NCI-H1417 (cell line): Measurements from ENCODE around the gene REELD1.

Source experiments
- DNase-seq, 3 experiments: peaks; one replicate each; lab custom pipeline; 2025; lab: John Stamatoyannopoulos, UW

Gene REELD1

GRCh38 chr4:146265950-146266490 lies 51.7 kb downstream of the REELD1 start:
- DNase-seq, result no peak

GRCh38 chr4:146267826-146268225 lies 53.5 kb downstream of the REELD1 start:
- no peak for DNase-seq

GRCh38 chr4:146269228-146269653 lies 54.9 kb downstream of the REELD1 start:
- DNase-seq, result peak in 2 of 3 experiments; percentile 7 to 17

- DNase-seq, result no peak
Observed at GRCh38 chr4:146271466-146271865, 57.1 kb downstream of the REELD1 start.

GRCh38 chr4:146273204-146273901 lies 59.0 kb downstream of the REELD1 start:
- no peak for DNase-seq

- DNase-seq, result no peak
Observed at GRCh38 chr4:146274774-146275173, 60.4 kb downstream of the REELD1 start.

GRCh38 chr4:146275370-146275769 lies 61.0 kb downstream of the REELD1 start:
- DNase-seq, result no peak

GRCh38 chr4:146278986-146279385 lies 64.6 kb downstream of the REELD1 start:
- no peak for DNase-seq
